Panc1 (cell line): ENCODE measurements around the gene CS. TPM values are rescaled to one million over a fixed set of nuclear protein-coding genes. Genes with fewer than 3 reads are reported as not detected.

Experiments
- ATAC-seq: fragments of 200-7000 bp; cut with Tn5 transposase; 2 replicates; pipeline ENCODE4 v1.9.1; 2020; ENCODE audit warnings: mild to moderate bottlenecking, moderate library complexity
- BruUV-seq: library from RNA; stranded (reverse); fragments of 400-500 nt; replicated peaks from 2 replicates; lab custom pipeline; 2021; lab: Mats Ljungman, UMichigan
- CTCF ChIA-PET: fragments of 300-600 bp; sonication (Branson Sonifier 250); formaldehyde crosslinking; loops from one replicate; lab custom pipeline; 2022; ENCODE audit warnings: antibody characterized with exemption; lab: Charles Lee
- POLR2A ChIA-PET: fragments of 300-600 bp; sonication (Branson Sonifier 250); formaldehyde crosslinking; loops from one replicate; lab custom pipeline; 2022; ENCODE audit warnings: antibody characterized with exemption; lab: Charles Lee
- DNase-seq: peaks from one replicate; pipeline ENCODE4 v3.0.0-alpha.2; 2010; ENCODE audit warnings: low read depth, low spot score
- H3K27ac ChIP-seq: 2 replicates; pipeline ENCODE4 v1.5.1; 2011; ENCODE audit warnings: mild to moderate bottlenecking, low read length, inconsistent platforms
- H3K27me3 ChIP-seq: fragments of 200-500 bp; sonication (Bioruptor generic); 2 replicates; pipeline ENCODE4 v1.6.0; 2014; ENCODE audit warnings: low read length, inconsistent platforms; ENCODE audit not compliant: control insufficient read depth, insufficient read depth
- H3K36me3 ChIP-seq: fragments of 200-500 bp; sonication (Bioruptor generic); 2 replicates; pipeline ENCODE4 v1.5.1; 2014; ENCODE audit warnings: inconsistent platforms, mild to moderate bottlenecking, low read length, moderate library complexity; ENCODE audit not compliant: control insufficient read depth, insufficient read depth
- H3K4me1 ChIP-seq: 2 replicates; pipeline ENCODE4 v1.5.1; 2011; ENCODE audit warnings: inconsistent platforms, mild to moderate bottlenecking, low read length, moderate library complexity; ENCODE audit not compliant: control insufficient read depth, insufficient read depth
- H3K4me3 ChIP-seq, 2 experiments: 2 replicates each; pipeline ENCODE4 v1.5.1; 2011 to 2012; ENCODE audit warnings: low read depth in 2 of 2, low read length in 2 of 2, mild to moderate bottlenecking in 2 of 2, inconsistent platforms in 1 of 2, moderate library complexity in 1 of 2
- H3K9me3 ChIP-seq: fragments of 200-500 bp; sonication (Bioruptor generic); 2 replicates; pipeline ENCODE4 v1.5.1; 2014; ENCODE audit warnings: low read depth, mild to moderate bottlenecking, inconsistent platforms, low read length, moderate library complexity; ENCODE audit not compliant: control insufficient read depth, insufficient read depth
- CTCF ChIP-seq: fragments of 450-650 bp; IDR thresholded peaks from 2 replicates; pipeline ENCODE4 v1.5.1; 2017; ENCODE audit warnings: mild to moderate bottlenecking
- POLR2AphosphoS5 ChIP-seq: IDR thresholded peaks from 2 replicates; pipeline ENCODE4 v1.6.1; 2012; ENCODE audit warnings: mild to moderate bottlenecking, low read depth, low read length, moderate library complexity
- SIN3A ChIP-seq: IDR thresholded peaks from 2 replicates; pipeline ENCODE4 v1.6.1; 2012; ENCODE audit warnings: low read depth, mild to moderate bottlenecking, low read length, moderate library complexity, borderline replicate concordance; ENCODE audit not compliant: insufficient read depth
- TCF7L2 ChIP-seq: IDR thresholded peaks from 2 replicates; pipeline ENCODE4 v1.6.1; 2011; ENCODE audit warnings: mild to moderate bottlenecking, low read depth, low read length, inconsistent platforms
- in situ Hi-C: cut with HindIII; loops from 2 replicates; pipeline ENCODE4 v1.10.0; 2016; ENCODE audit warnings: low sequenced_read_pairs, low pct_unique_long_range_greater_than_20kb
- intact Hi-C: fragments of 100-400 bp; cut with micrococcal nuclease; formaldehyde crosslinking; loops from one replicate; pipeline ENCODE4 v1.10.0; 2022; ENCODE audit not compliant: unreplicated experiment
- total RNA-seq: library from RNA; stranded (reverse); gene quantifications from one replicate; pipeline ENCODE4 v1.2.1, GENCODE V29; 2021; ENCODE audit not compliant: unreplicated experiment
- TF ChIP-seq, protein P1 (sequence below), 2 experiments: IDR thresholded peaks; 2 replicates each; pipeline ENCODE4 v1.6.1; 2011 to 2012; ENCODE audit warnings: low read depth in 2 of 2, control low read depth in 1 of 2, low read length in 1 of 2, mild to moderate bottlenecking in 1 of 2, moderate library complexity in 1 of 2; ENCODE audit not compliant: insufficient read depth in 1 of 2

The CS gene
- total RNA-seq, 1 experiment from 2014 or later, result 240 TPM

DNA sequence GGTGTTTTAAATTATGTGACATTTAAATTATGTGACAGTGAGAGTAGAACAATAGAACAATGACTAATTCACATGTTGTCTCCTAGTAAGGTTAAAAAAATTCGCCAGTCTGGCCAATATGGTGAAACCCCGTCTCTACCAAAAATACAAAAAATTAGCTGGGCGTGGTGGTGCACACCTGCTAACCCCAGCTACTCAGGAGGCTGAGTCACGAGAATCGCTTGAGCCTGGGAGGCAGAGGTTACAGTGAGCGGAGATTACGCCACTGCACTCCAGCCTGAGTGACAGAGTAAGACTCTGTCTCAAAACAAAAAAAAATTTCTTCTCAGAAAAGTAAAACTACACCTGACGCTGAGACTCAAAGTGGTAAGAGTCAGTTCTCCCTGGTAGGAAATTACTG, 2.7 kb downstream of the CS start:
- no TSS peak for BruUV-seq
- TF ChIP-seq SIN3A, result no peak
- TF ChIP-seq POLR2AphosphoS5, result no peak
- TF ChIP-seq TCF7L2, result no peak
- TF ChIP-seq, protein P1, sequence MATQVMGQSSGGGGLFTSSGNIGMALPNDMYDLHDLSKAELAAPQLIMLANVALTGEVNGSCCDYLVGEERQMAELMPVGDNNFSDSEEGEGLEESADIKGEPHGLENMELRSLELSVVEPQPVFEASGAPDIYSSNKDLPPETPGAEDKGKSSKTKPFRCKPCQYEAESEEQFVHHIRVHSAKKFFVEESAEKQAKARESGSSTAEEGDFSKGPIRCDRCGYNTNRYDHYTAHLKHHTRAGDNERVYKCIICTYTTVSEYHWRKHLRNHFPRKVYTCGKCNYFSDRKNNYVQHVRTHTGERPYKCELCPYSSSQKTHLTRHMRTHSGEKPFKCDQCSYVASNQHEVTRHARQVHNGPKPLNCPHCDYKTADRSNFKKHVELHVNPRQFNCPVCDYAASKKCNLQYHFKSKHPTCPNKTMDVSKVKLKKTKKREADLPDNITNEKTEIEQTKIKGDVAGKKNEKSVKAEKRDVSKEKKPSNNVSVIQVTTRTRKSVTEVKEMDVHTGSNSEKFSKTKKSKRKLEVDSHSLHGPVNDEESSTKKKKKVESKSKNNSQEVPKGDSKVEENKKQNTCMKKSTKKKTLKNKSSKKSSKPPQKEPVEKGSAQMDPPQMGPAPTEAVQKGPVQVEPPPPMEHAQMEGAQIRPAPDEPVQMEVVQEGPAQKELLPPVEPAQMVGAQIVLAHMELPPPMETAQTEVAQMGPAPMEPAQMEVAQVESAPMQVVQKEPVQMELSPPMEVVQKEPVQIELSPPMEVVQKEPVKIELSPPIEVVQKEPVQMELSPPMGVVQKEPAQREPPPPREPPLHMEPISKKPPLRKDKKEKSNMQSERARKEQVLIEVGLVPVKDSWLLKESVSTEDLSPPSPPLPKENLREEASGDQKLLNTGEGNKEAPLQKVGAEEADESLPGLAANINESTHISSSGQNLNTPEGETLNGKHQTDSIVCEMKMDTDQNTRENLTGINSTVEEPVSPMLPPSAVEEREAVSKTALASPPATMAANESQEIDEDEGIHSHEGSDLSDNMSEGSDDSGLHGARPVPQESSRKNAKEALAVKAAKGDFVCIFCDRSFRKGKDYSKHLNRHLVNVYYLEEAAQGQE (IDR thresholded peaks at IDR 0.05; ENCODE audit: insufficient read depth in 1 of 2, low read depth in 2 of 2, low read length in 1 of 2), result no peak
- TF ChIP-seq CTCF, result no peak
- Histone ChIP-seq H3K27me3 (no peaks in the 10 kb centered on the region), H3K9me3 (no peaks in the 10 kb centered on the region), H3K36me3 (peaks cover 8% of the 10 kb centered on the region), H3K27ac (no peak overlapping the region), H3K4me1 (peaks cover 7% of the 10 kb centered on the region), H3K4me3 (no peak overlapping the region)
- intact Hi-C loops, result no loop called here
- ChIA-PET POLR2A (no interaction called here), CTCF (interaction anchor here (0.8 kb wide), 1 partner anchor 11 kb away, joined by 3 read pairs; no protein-coding TSS in a partner anchor)
- ATAC-seq (no peak), DNase-seq (no peak)
- in situ Hi-C loops, result no loop called here

- ChIA-PET CTCF (no interaction called here), POLR2A (no interaction called here)
- ATAC-seq (no peak), DNase-seq (no peak)
- BruUV-seq, result no TSS peak
- Histone ChIP-seq H3K27ac (no peak overlapping the region), H3K9me3 (no peaks in the 10 kb centered on the region), H3K27me3 (no peaks in the 10 kb centered on the region), H3K4me3 (no peak overlapping the region), H3K4me1 (peaks cover 7% of the 10 kb centered on the region), H3K36me3 (peaks cover 8% of the 10 kb centered on the region)
- TF ChIP-seq CTCF (no peak), TCF7L2 (no peak), SIN3A (no peak), POLR2AphosphoS5 (no peak)
- TF ChIP-seq, protein P1 (IDR thresholded peaks at IDR 0.05; ENCODE audit: insufficient read depth in 1 of 2, low read depth in 2 of 2, low read length in 1 of 2), result no peak
- in situ Hi-C loops, result no loop called here
- intact Hi-C loops, result no loop called here
Observed at GRCh38 chr12:56296295-56296694, 3.8 kb downstream of the CS start.
